ENCODE results near the gene ZNF658.
"Not testable (repeated sequence)": the region's sequence is repeated elsewhere in the genome, so short reads cannot be mapped to it uniquely, and the experiment has no call there.

- TF ChIP-seq CTCF (conservative IDR thresholded peaks at IDR 0.05); ZFX (IDR thresholded peaks at IDR 0.05): not testable (repeated sequence)
These were observed 42.1 kb downstream of the ZNF658 start for GRCh38 chr9:66942400-66943155.
